Peyer's patch (tissue), 4 donors: Measurements from ENCODE around the gene TNC.

ENCODE experiments used
- CTCF ChIP-seq, 6 experiments: fragments of 450-650 bp in 4 of 6; fragments of 200-600 bp in 2 of 6; sonication (generic) in 1 of 6; IDR thresholded peaks; one replicate each; pipeline ENCODE4 v1.5.1; 2017 to 2019; ENCODE audit warnings: antibody characterized with exemption in 6 of 6, mild to moderate bottlenecking in 3 of 6, moderate library complexity in 1 of 6
- POLR2A ChIP-seq, 2 donors: fragments of 450-650 bp; IDR thresholded peaks; one replicate each; pipeline ENCODE4 v1.5.1; 2017; ENCODE audit warnings: antibody characterized with exemption in 2 of 2, mild to moderate bottlenecking in 2 of 2, moderate library complexity in 2 of 2

- TF ChIP-seq CTCF (IDR thresholded peaks at IDR 0.05): no peak
- no peak for TF ChIP-seq POLR2A (IDR thresholded peaks at IDR 0.05)
These were observed 48.2 kb downstream of the TNC start for GRCh38 chr9:115069771-115070170.
